GM19328 (cell line): Measurements from ENCODE around the gene USF2.
"Not testable (repeated sequence)": the region's sequence is repeated elsewhere in the genome, so short reads cannot be mapped to it uniquely, and the experiment has no call there.

Experiments used
- ATAC-seq: cut with Tn5 transposase; IDR thresholded peaks from one replicate; pipeline ENCODE4 v1.9.1; 2021; ENCODE audit warnings: mild to moderate bottlenecking, moderate library complexity; ENCODE audit not compliant: unreplicated experiment

The USF2 gene

GRCh38 chr19:35268536-35269437 lies at the start of gene USF2:
Gene USF2 (plus strand): TSS chr19:35268962. CDS start chr19:35269102, 140 bp downstream.
- peak; percentile 16 for ATAC-seq

- no peak for ATAC-seq
Measured at GRCh38 chr19:35219008-35219407, 49.8 kb upstream of the USF2 start.

GRCh38 chr19:35220315-35220921 lies 48.3 kb upstream of the USF2 start:
- no peak for ATAC-seq

- not testable (repeated sequence) for ATAC-seq
Measured at GRCh38 chr19:35220973-35221590, 47.7 kb upstream of the USF2 start.

GRCh38 chr19:35222373-35223015 lies 46.3 kb upstream of the USF2 start:
- no peak for ATAC-seq

GRCh38 chr19:35223084-35223790 lies 45.5 kb upstream of the USF2 start:
- ATAC-seq = no peak

- ATAC-seq = no peak
Measured at GRCh38 chr19:35223862-35224505, 44.8 kb upstream of the USF2 start.

GRCh38 chr19:35224681-35225571 lies 43.8 kb upstream of the USF2 start:
- no peak for ATAC-seq

- no peak for ATAC-seq
Measured at GRCh38 chr19:35225951-35226350, 42.8 kb upstream of the USF2 start.

GRCh38 chr19:35226748-35227147 lies 42.0 kb upstream of the USF2 start:
- ATAC-seq = no peak

- ATAC-seq = no peak
Measured at GRCh38 chr19:35228177-35228930, 40.4 kb upstream of the USF2 start, which contains the start of gene FAM187B. Gene FAM187B (minus strand): TSS chr19:35228739. CDS start chr19:35228680, 59 bp downstream.

GRCh38 chr19:35229601-35230000 lies 39.2 kb upstream of the USF2 start:
- no peak for ATAC-seq

GRCh38 chr19:35231956-35232645 lies 36.7 kb upstream of the USF2 start:
- no peak for ATAC-seq

GRCh38 chr19:35232912-35233311 lies 35.9 kb upstream of the USF2 start:
- ATAC-seq = no peak

GRCh38 chr19:35236638-35237400 lies 31.9 kb upstream of the USF2 start:
- no peak for ATAC-seq

- ATAC-seq = not testable (repeated sequence)
Measured at GRCh38 chr19:35239597-35239996, 29.2 kb upstream of the USF2 start.

GRCh38 chr19:35240327-35240726 lies 28.4 kb upstream of the USF2 start:
- no peak for ATAC-seq
